ENCODE measurements around the gene FAM168B.

The FAM168B gene

GRCh38 chr2:131076707-131077106 lies 16.6 kb downstream of the FAM168B start:
- TF ChIP-seq CTCF (IDR thresholded peaks at IDR 0.05): no peak

DNA sequence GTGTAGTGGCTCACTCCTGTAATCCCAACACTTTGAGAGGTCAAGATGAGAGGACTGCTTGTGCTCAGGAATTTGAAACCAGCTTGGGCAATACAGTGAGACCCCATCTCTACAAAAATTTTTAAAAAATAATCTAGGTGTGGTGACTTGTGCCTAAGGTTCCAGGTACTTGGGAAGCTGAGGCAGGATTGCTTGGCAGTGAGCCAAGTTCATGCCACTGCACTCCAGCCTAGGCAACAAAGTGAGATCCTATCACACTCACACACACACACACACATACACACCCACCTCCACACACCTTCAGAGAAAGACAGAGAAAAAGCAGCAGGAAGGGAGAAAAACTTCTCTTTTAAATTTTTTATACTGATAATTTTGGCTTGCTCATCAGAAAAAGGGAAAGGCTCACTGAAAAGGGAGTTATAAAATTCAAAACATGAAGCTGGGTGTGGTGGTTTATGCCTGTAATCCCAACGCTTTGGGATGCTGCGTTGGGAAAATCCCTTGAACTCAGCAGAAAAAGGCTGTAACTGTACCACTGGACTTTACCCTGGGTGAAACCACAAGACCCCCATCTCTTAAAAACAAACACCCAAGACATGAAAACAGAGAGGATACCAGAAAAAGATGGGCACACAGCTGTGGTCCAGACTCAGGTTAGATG lies 25.7 kb downstream of the FAM168B start:
- TF ChIP-seq CTCF (IDR thresholded peaks at IDR 0.05): no peak

DNA sequence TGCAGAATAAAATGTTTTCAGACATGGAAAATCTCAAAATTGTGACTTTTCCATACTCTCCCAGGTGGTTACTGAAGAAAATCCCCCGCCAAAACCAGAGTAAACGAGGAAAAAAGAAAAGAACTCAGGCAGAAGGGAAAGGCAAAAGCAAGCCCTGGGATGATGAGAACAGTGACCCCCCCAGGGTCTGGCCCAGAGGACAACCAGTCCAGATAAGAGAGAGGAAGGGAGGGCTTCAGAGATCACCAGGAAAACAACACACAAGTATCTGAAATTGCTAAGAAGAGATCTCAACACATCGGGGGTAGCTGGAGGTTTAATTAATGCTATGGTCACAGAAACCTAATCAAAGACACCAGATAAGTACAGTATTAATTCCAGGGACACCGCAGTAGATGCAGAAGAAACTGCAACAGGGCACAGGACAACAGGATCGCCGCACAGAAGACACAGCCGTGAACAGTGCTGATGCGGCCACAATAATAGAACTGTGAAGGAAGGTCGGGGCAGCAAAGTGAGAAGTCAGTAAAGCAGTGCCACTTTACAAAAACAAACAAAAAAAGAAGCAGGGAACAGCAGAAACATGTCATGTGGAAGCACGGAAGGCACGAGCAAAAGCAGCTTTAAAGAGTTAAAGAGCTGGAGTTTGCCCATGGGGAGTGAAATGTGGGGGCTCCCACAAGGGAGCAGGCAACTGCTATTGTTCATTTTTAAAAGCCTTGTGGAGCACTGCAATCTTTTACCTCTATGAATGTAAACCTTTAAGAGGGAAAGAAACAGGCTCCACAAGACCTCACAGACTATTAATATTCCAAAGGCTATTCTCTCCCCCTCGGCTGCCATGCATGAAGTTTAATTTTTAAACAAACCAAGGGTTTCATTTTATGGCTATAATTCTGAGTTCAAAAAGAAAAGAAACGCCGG lies 28.4 kb downstream of the FAM168B start:
- no peak for TF ChIP-seq CTCF (IDR thresholded peaks at IDR 0.05)

DNA sequence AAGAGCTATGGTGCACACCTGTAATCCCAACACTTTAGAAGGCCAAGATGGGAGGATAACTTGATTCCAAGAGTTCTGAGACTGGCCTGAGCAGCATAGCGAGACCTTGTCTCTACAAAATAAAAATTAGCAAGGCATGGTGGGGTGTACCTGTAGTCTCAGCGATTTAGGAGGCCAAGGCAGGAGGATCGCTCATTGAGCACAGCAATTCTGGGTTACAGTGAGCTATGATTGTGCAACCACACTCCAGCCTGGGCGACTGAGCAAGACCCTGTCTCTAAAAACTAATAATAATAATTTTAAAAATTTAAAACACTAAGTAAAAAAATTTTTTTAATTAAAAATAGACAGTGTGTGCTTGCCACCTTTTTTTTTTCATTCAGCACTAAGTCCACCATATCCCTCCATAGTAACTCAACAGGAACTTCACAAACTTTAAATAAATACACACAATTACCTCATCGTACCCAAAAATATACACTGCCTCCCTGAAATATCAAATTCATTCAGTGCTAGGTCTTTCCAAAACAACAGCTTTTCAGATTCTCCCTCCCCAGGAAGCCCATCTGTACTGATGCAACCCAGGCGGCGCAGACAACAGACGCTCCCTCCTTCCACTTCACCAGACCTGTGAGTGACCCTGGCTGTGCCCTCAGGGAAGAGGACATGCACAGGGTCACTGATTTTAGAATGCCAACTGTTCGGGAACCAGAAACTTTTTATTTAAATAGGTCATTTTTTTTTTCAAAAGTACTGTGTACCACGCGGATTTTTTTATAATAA lies 29.6 kb downstream of the FAM168B start:
- no peak for TF ChIP-seq CTCF (IDR thresholded peaks at IDR 0.05)

GRCh38 chr2:131058920-131059319 lies 34.3 kb downstream of the FAM168B start:
- no peak for TF ChIP-seq CTCF (IDR thresholded peaks at IDR 0.05)

- TF ChIP-seq CTCF (IDR thresholded peaks at IDR 0.05): no peak
Measured at GRCh38 chr2:131058214-131058843, 34.9 kb downstream of the FAM168B start.

- TF ChIP-seq CTCF (IDR thresholded peaks at IDR 0.05): no peak
Measured at GRCh38 chr2:131056932-131057287, 36.4 kb downstream of the FAM168B start.
